Measurements from ENCODE around the gene MRTFB.

The MRTFB gene

GRCh38 chr16:14283786-14284185, 212.7 kb downstream of the MRTFB start:
- in situ Hi-C loops (cut with MboI; ENCODE audit: low sequenced_read_pairs), result no loop called here

GRCh38 chr16:14284371-14284770, 213.3 kb downstream of the MRTFB start:
- in situ Hi-C loops (cut with MboI; ENCODE audit: low sequenced_read_pairs), result no loop called here

GRCh38 chr16:14284930-14285512, 213.9 kb downstream of the MRTFB start:
- in situ Hi-C loops (cut with MboI; ENCODE audit: low sequenced_read_pairs), result no loop called here

- in situ Hi-C loops (cut with MboI; ENCODE audit: low sequenced_read_pairs), result no loop called here
Measured at GRCh38 chr16:14285513-14286367, 214.6 kb downstream of the MRTFB start.

- in situ Hi-C loops (cut with MboI; ENCODE audit: low sequenced_read_pairs), result no loop called here
Measured at GRCh38 chr16:14286368-14287230, 215.5 kb downstream of the MRTFB start.

- in situ Hi-C loops (cut with MboI; ENCODE audit: low sequenced_read_pairs), result no loop called here
Measured at GRCh38 chr16:14289692-14290340, 218.7 kb downstream of the MRTFB start.

- in situ Hi-C loops (cut with MboI; ENCODE audit: low sequenced_read_pairs), result no loop called here
Measured at GRCh38 chr16:14291286-14291685, 220.2 kb downstream of the MRTFB start.

- in situ Hi-C loops (cut with MboI; ENCODE audit: low sequenced_read_pairs), result no loop called here
Measured at GRCh38 chr16:14292051-14292825, 221.1 kb downstream of the MRTFB start.

- in situ Hi-C loops (cut with MboI; ENCODE audit: low sequenced_read_pairs), result no loop called here
Measured at GRCh38 chr16:14296663-14297062, 225.5 kb downstream of the MRTFB start.

- in situ Hi-C loops (cut with MboI; ENCODE audit: low sequenced_read_pairs), result no loop called here
Measured at GRCh38 chr16:14298374-14299122, 227.4 kb downstream of the MRTFB start.

GRCh38 chr16:14300705-14301168, 229.6 kb downstream of the MRTFB start:
- in situ Hi-C loops (cut with MboI; ENCODE audit: low sequenced_read_pairs), result no loop called here

- in situ Hi-C loops (cut with MboI; ENCODE audit: low sequenced_read_pairs), result no loop called here
Measured at GRCh38 chr16:14301169-14302030, 230.3 kb downstream of the MRTFB start.

- in situ Hi-C loops (cut with MboI; ENCODE audit: low sequenced_read_pairs), result no loop called here
Measured at GRCh38 chr16:14302031-14302398, 230.9 kb downstream of the MRTFB start.

- in situ Hi-C loops (cut with MboI; ENCODE audit: low sequenced_read_pairs), result no loop called here
Measured at GRCh38 chr16:14302399-14303181, 231.5 kb downstream of the MRTFB start.

GRCh38 chr16:14303182-14303618, 232.1 kb downstream of the MRTFB start:
- in situ Hi-C loops (cut with MboI; ENCODE audit: low sequenced_read_pairs), result no loop called here

- in situ Hi-C loops (cut with MboI; ENCODE audit: low sequenced_read_pairs), result no loop called here
Measured at GRCh38 chr16:14303639-14304394, 232.7 kb downstream of the MRTFB start.

- in situ Hi-C loops (cut with MboI; ENCODE audit: low sequenced_read_pairs), result no loop called here
Measured at GRCh38 chr16:14304891-14305460, 233.9 kb downstream of the MRTFB start.

Measured in hTERT RPE-1 (cell line).